Mesendoderm (in vitro differentiated cells): ENCODE results near the gene PHC3.

ENCODE experiments used
- DNase-seq: peaks from one replicate; pipeline ENCODE4 v3.0.0; 2013
- H2AK5ac ChIP-seq: 2 replicates; pipeline ENCODE4 v1.6.1; 2013; ENCODE audit warnings: low read length, inconsistent platforms
- H2BK120ac ChIP-seq: 2 replicates; pipeline ENCODE4 v1.6.1; 2013; ENCODE audit warnings: low read depth, mild to moderate bottlenecking, low read length, moderate library complexity, mixed read lengths
- H2BK15ac ChIP-seq: replicated peaks from 2 replicates; pipeline ENCODE4 v1.6.1; 2013; ENCODE audit warnings: low read depth, mild to moderate bottlenecking, moderate library complexity
- H2BK5ac ChIP-seq: 2 replicates; pipeline ENCODE4 v1.6.1; 2013; ENCODE audit warnings: low read length, inconsistent platforms
- H3K18ac ChIP-seq: 2 replicates; pipeline ENCODE4 v1.6.1; 2013; ENCODE audit warnings: mild to moderate bottlenecking, low read length, mixed read lengths
- H3K23ac ChIP-seq: one replicate; pipeline ENCODE4 v1.6.1; 2013; ENCODE audit warnings: low read length
- H3K27ac ChIP-seq: 2 replicates; pipeline ENCODE4 v1.5.1; 2013; ENCODE audit warnings: low read depth, mild to moderate bottlenecking, inconsistent platforms, low read length, moderate library complexity
- H3K27me3 ChIP-seq: 2 replicates; pipeline ENCODE4 v1.6.1; 2013; ENCODE audit warnings: low read length, control low read depth, mild to moderate bottlenecking, inconsistent platforms; ENCODE audit not compliant: insufficient read depth, poor library complexity
- H3K36me3 ChIP-seq: 2 replicates; pipeline ENCODE4 v1.6.1; 2013; ENCODE audit warnings: low read length, inconsistent platforms; ENCODE audit not compliant: control insufficient read depth, insufficient read depth
- H3K4ac ChIP-seq: one replicate; pipeline ENCODE4 v1.6.1; 2013; ENCODE audit warnings: low read depth, mild to moderate bottlenecking, low read length, moderate library complexity
- H3K4me1 ChIP-seq: 2 replicates; pipeline ENCODE4 v1.6.1; 2013; ENCODE audit warnings: low read depth, low read length, inconsistent platforms; ENCODE audit not compliant: control insufficient read depth
- H3K4me2 ChIP-seq: 2 replicates; pipeline ENCODE4 v1.6.1; 2013; ENCODE audit warnings: low read length
- H3K4me3 ChIP-seq: 2 replicates; pipeline ENCODE4 v1.5.1; 2013; ENCODE audit warnings: mild to moderate bottlenecking, low read length
- H3K56ac ChIP-seq: one replicate; pipeline ENCODE4 v1.6.1; 2013; ENCODE audit warnings: low read length
- H3K79me1 ChIP-seq: 2 replicates; pipeline ENCODE4 v1.6.1; 2013; ENCODE audit warnings: low read length, inconsistent platforms
- H3K79me2 ChIP-seq: 2 replicates; pipeline ENCODE4 v1.6.1; 2013; ENCODE audit warnings: mild to moderate bottlenecking, low read length; ENCODE audit not compliant: control insufficient read depth, insufficient read depth
- H3K9ac ChIP-seq: 2 replicates; pipeline ENCODE4 v1.6.1; 2013; ENCODE audit warnings: low read length, inconsistent platforms
- H4K5ac ChIP-seq: one replicate; pipeline ENCODE4 v1.6.1; 2013; ENCODE audit warnings: low read length
- H4K8ac ChIP-seq: one replicate; pipeline ENCODE4 v1.6.1; 2013; ENCODE audit warnings: low read depth, mild to moderate bottlenecking, control low read depth, low read length, moderate library complexity
- WGBS: extraction: QIAGEN DNeasy Blood & Tissue Kit; methylation state at CpG from one replicate; pipeline ENCODE4 v1.1.7; 2013; ENCODE audit warnings: low lambda C conversion rate, missing lambda C conversion rate; ENCODE audit not compliant: insufficient coverage; ENCODE audit errors: extremely low coverage; 5-methylcytosine and 5-hydroxymethylcytosine counted together

The PHC3 gene

DNA sequence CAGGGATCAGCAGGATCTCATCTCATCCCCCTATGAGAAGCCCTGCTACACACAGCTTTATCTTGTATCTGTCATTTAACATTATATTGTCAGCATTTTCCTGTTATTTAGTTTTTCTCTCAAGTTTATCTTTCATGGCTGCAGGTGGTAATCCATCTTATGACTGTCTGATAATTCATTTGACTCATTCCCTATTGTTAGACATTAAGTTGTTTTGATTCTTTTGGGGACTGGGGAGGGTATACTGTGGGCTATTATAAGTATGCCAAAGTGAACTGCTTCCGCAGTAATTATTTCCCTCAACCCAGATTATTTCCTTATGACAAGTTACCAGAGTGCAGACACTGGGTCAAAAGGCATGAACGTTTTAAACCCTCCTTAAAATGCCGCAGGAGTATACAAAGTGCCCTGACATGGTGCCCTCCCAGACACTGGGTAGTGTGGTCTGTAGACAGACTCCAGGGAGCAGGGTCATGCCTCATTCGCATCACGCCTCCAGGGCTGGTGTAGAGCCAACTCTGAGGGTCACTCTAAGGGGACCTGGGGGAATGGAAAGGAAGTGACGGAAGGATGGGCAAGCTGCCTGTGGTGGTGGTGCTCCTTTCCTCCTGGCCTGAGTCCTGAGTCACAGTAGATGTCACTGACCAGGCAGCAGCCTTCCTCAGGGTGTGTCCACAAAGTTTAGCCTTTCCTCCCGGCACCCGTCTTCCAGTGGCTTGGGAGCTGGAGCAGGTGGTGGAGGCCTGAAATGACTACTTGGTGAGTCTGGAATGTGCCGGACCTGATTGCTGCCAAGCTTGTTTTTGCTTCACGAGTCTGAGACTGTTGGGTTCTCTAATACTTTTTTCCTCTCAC is 132.2 kb downstream of the PHC3 start:
- H3K4me3 ChIP-seq: no peak overlapping the region
- H3K23ac ChIP-seq: no peak overlapping the region
- no peaks in the 10 kb centered on the region for H3K36me3 ChIP-seq
- H3K27ac ChIP-seq: no peak overlapping the region
- H2BK5ac ChIP-seq: no peak overlapping the region
- no peak overlapping the region for H3K18ac ChIP-seq
- H3K4me1 ChIP-seq: no peaks in the 10 kb centered on the region
- no peak overlapping the region for H2BK15ac ChIP-seq
- no peak overlapping the region for H2AK5ac ChIP-seq
- no peak overlapping the region for H4K5ac ChIP-seq
- H2BK120ac ChIP-seq: no peak overlapping the region
- no CpG with 5 or more reads among the region's 10 CpGs for WGBS
- H3K79me1 ChIP-seq: no peaks in the 10 kb centered on the region
- no peak overlapping the region for H4K8ac ChIP-seq
- DNase-seq: no peak
- no peak overlapping the region for H3K4me2 ChIP-seq
- no peak overlapping the region for H3K56ac ChIP-seq
- no peak overlapping the region for H3K4ac ChIP-seq
- no peak overlapping the region for H3K9ac ChIP-seq
- no peaks in the 10 kb centered on the region for H3K79me2 ChIP-seq
- no peaks in the 10 kb centered on the region for H3K27me3 ChIP-seq

DNA sequence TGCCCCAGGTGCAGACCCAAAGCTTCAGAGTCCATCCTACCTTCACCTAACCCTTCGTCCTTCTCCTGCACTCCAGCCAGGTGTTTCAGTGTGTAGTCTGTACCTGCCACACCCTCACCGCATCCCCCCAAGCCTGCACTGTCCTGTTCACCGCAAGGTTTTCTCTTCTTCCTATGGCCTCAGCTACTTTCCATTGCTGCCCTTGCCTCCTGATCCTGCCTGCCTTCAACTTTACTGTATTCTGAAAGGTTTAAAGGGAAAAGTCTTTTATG is 134.5 kb downstream of the PHC3 start:
- H4K8ac ChIP-seq: no peak overlapping the region
- H3K56ac ChIP-seq: no peak overlapping the region
- H3K27me3 ChIP-seq: no peaks in the 10 kb centered on the region
- no peak overlapping the region for H3K4me3 ChIP-seq
- DNase-seq: no peak
- no peaks in the 10 kb centered on the region for H3K36me3 ChIP-seq
- H3K23ac ChIP-seq: no peak overlapping the region
- no peak overlapping the region for H4K5ac ChIP-seq
- H3K79me1 ChIP-seq: no peaks in the 10 kb centered on the region
- H3K9ac ChIP-seq: no peak overlapping the region
- H3K4me2 ChIP-seq: no peak overlapping the region
- no peaks in the 10 kb centered on the region for H3K79me2 ChIP-seq
- no peak overlapping the region for H3K27ac ChIP-seq
- H3K4me1 ChIP-seq: no peaks in the 10 kb centered on the region
- H2BK5ac ChIP-seq: no peak overlapping the region
- H3K18ac ChIP-seq: no peak overlapping the region
- WGBS: no CpG with 5 or more reads among the region's 3 CpGs
- H2BK15ac ChIP-seq: no peak overlapping the region
- H3K4ac ChIP-seq: no peak overlapping the region
- H2AK5ac ChIP-seq: no peak overlapping the region
- H2BK120ac ChIP-seq: no peak overlapping the region

DNA sequence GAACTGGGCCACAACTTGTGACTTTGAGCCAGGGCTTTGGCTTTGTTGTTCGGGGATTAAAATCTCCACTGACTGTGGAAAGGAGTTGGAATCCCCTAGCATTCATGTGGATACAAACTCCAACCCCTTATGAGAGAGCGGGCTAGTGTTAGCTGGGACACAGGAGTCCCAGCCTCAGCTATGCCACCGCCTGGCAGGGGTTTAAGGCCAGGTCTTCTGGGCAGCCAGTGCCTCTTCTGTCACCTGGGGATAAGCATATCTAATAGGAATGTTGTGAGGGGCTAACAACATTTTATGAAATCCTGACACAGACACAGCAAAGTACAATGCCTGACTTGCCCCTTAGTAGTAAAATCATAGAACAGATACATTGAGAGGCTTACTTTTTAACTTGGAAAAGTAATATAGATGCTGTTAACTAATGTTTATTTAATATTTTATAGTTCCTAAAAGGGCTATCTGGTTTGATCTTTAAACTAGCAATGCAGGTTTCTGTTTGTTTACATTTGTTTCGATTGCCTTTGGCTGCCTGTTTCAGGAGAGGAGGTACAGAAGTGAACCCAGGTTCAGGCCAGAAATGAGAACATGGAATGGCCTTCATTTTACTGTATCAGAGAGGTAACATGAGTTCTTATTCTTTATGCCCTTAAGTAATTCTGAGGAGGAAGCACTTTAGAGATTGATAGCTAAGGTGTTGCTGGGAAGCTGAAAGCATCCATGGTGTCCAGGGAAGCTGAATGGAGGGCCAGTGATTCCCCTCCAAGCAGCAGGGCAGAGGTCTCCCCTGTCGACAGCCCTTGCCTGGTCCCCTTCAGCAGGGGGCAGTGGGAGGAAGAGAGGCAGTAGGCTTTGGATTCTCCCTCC is 135.0 kb downstream of the PHC3 start:
- H3K4me2 ChIP-seq: no peak overlapping the region
- H3K79me1 ChIP-seq: no peaks in the 10 kb centered on the region
- H2AK5ac ChIP-seq: no peak overlapping the region
- no peaks in the 10 kb centered on the region for H3K36me3 ChIP-seq
- no peak overlapping the region for H2BK5ac ChIP-seq
- no peak overlapping the region for H3K23ac ChIP-seq
- no peak for DNase-seq
- no peak overlapping the region for H3K4ac ChIP-seq
- H4K5ac ChIP-seq: no peak overlapping the region
- H3K4me3 ChIP-seq: no peak overlapping the region
- H2BK120ac ChIP-seq: no peak overlapping the region
- H3K27me3 ChIP-seq: no peaks in the 10 kb centered on the region
- H3K79me2 ChIP-seq: no peaks in the 10 kb centered on the region
- no peak overlapping the region for H2BK15ac ChIP-seq
- no peak overlapping the region for H4K8ac ChIP-seq
- no peaks in the 10 kb centered on the region for H3K4me1 ChIP-seq
- no peak overlapping the region for H3K56ac ChIP-seq
- no peak overlapping the region for H3K27ac ChIP-seq
- no CpG with 5 or more reads among the region's 5 CpGs for WGBS
- H3K9ac ChIP-seq: no peak overlapping the region
- no peak overlapping the region for H3K18ac ChIP-seq

DNA sequence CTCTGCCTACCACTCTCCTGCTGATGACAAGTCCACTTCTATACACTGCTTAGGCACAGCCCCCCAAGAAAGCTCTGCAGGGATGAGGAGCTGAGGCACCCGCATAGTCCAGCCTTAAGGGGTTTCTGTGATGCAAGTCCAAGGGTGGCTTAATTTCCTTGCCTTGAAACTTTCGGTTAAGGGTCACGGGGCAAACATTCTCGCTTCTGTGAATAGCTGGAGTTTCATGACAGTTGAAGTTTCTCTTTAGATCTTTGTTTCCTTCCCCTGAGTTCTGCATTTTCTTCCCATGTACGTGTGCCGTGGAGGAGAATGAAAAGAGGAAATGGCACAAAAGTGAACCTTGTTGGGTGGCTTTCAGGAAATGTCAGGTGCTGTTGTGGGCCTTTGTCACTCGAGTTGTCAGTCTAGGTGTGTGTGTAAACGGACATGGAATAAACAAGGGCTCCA is 136.7 kb downstream of the PHC3 start:
- Histone ChIP-seq H4K8ac (no peak overlapping the region), H2BK5ac (no peak overlapping the region), H3K4me3 (no peak overlapping the region), H3K9ac (no peak overlapping the region), H2BK15ac (no peak overlapping the region), H2BK120ac (no peak overlapping the region), H3K4me1 (no peaks in the 10 kb centered on the region), H3K79me1 (no peaks in the 10 kb centered on the region), H3K18ac (no peak overlapping the region), H3K4ac (no peak overlapping the region), H3K79me2 (no peaks in the 10 kb centered on the region), H4K5ac (no peak overlapping the region), H3K36me3 (no peaks in the 10 kb centered on the region), H3K27me3 (no peaks in the 10 kb centered on the region), H3K23ac (no peak overlapping the region), H3K27ac (no peak overlapping the region), H3K56ac (no peak overlapping the region), H3K4me2 (no peak overlapping the region), H2AK5ac (no peak overlapping the region)
- no CpG with 5 or more reads among the region's 8 CpGs for WGBS
- no peak for DNase-seq

DNA sequence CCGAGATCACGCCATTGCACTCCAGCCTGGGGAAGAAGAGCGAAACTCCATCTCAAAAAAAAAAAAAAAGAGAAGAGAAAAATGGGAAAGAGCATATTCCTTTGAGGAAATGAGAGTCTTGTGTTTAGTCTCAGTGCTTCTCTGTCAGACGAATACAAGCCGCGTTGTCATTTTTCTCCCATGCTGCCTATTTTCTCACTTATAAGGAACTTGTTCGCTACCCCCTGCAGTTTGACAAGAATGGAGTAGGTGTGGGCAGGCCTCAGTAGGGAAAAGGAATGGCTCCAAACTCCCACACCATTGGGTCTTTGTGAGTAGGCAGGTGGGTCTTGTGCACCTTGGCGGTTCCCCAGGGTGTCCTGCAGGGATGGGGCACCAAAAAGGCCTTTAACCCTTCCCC is 137.3 kb downstream of the PHC3 start:
- Histone ChIP-seq H3K23ac (no peak overlapping the region), H3K36me3 (no peaks in the 10 kb centered on the region), H3K4ac (no peak overlapping the region), H3K4me2 (no peak overlapping the region), H3K9ac (no peak overlapping the region), H3K27ac (no peak overlapping the region), H3K18ac (no peak overlapping the region), H3K56ac (no peak overlapping the region), H2BK5ac (no peak overlapping the region), H4K5ac (no peak overlapping the region), H3K27me3 (no peaks in the 10 kb centered on the region), H2BK15ac (no peak overlapping the region), H3K79me2 (no peaks in the 10 kb centered on the region), H2AK5ac (no peak overlapping the region), H4K8ac (no peak overlapping the region), H3K4me1 (no peaks in the 10 kb centered on the region), H3K4me3 (no peak overlapping the region), H2BK120ac (no peak overlapping the region), H3K79me1 (no peaks in the 10 kb centered on the region)
- no peak for DNase-seq
- WGBS: no CpG with 5 or more reads among the region's 8 CpGs
